Activated naive CD8-positive, alpha-beta T cell treated with anti-CD3 and anti-CD28 coated beads, Interleukin-2, amount 50 U/mL, for 16 hours (primary cell): ENCODE measurements around the gene WDHD1.
"Not testable (repeated sequence)": the region's sequence is repeated elsewhere in the genome, so short reads cannot be mapped to it uniquely, and the experiment has no call there.

Source experiments
- DNase-seq: peaks from one replicate; pipeline ENCODE4 v3.0.0-alpha.2; 2020; ENCODE audit warnings: low read depth, low spot score

Gene WDHD1

GRCh38 chr14:55026793-55027561, at the start of gene WDHD1, which contains the start of gene SOCS4:
WDHD1 (minus strand) TSS chr14:55027099; CDS start chr14:55026787, 312 bp downstream.
SOCS4 (plus strand) TSS chr14:55027236; CDS start chr14:55043042, 15,806 bp downstream.
- peak; percentile 95 for DNase-seq

GRCh38 chr14:55075628-55076175, 48.8 kb upstream of the WDHD1 start:
- DNase-seq = no peak

GRCh38 chr14:55074662-55075061, 47.8 kb upstream of the WDHD1 start:
- DNase-seq = no peak

- no peak for DNase-seq
Observed at GRCh38 chr14:55073856-55074255, 47.0 kb upstream of the WDHD1 start.

GRCh38 chr14:55071870-55072640, 45.2 kb upstream of the WDHD1 start:
- DNase-seq = no peak

- no peak for DNase-seq
Observed at GRCh38 chr14:55070981-55071411, 44.1 kb upstream of the WDHD1 start.

GRCh38 chr14:55066223-55066622, 39.3 kb upstream of the WDHD1 start:
- no peak for DNase-seq

- no peak for DNase-seq
Observed at GRCh38 chr14:55065411-55065810, 38.5 kb upstream of the WDHD1 start.

- not testable (repeated sequence) for DNase-seq
Observed at GRCh38 chr14:55064896-55065295, 38.0 kb upstream of the WDHD1 start.

GRCh38 chr14:55062517-55063351, 35.8 kb upstream of the WDHD1 start:
- no peak for DNase-seq

GRCh38 chr14:55059333-55059732, 32.4 kb upstream of the WDHD1 start:
- no peak for DNase-seq

- no peak for DNase-seq
Observed at GRCh38 chr14:55057919-55058318, 31.0 kb upstream of the WDHD1 start.

- no peak for DNase-seq
Observed at GRCh38 chr14:55054098-55054497, 27.2 kb upstream of the WDHD1 start.

GRCh38 chr14:55053500-55053899, 26.6 kb upstream of the WDHD1 start:
- no peak for DNase-seq

GRCh38 chr14:55053018-55053417, 26.1 kb upstream of the WDHD1 start:
- DNase-seq = no peak

- no peak for DNase-seq
Observed at GRCh38 chr14:55052269-55052930, 25.5 kb upstream of the WDHD1 start.

GRCh38 chr14:55051423-55052268, 24.7 kb upstream of the WDHD1 start, which contains the start of gene MAPK1IP1L:
MAPK1IP1L (plus strand) TSS chr14:55051647; CDS start chr14:55061684, 10,037 bp downstream.
- peak; percentile 71 for DNase-seq

GRCh38 chr14:55051165-55051422, 24.2 kb upstream of the WDHD1 start:
- no peak for DNase-seq

GRCh38 chr14:55048900-55049436, 22.1 kb upstream of the WDHD1 start:
- no peak for DNase-seq
